Sigmoid colon (tissue), 4 donors: ENCODE data around the gene LIMK1.
"Not testable (repeated sequence)": the region's sequence is repeated elsewhere in the genome, so short reads cannot be mapped to it uniquely, and the experiment has no call there.

Source experiments
- POLR2AphosphoS5 ChIP-seq, 4 donors: sonication (generic); formaldehyde crosslinking; IDR thresholded peaks; one replicate each; pipeline ENCODE4 v1.6.1; 2017; ENCODE audit warnings: antibody characterized with exemption in 4 of 4
- TF ChIP-seq, protein P1 (sequence below), 4 experiments: fragments of 450-650 bp in 3 of 4; fragments of 200-600 bp in 1 of 4; IDR thresholded peaks; one replicate each; pipeline ENCODE4 v1.5.1; 2016 to 2019; ENCODE audit warnings: antibody characterized with exemption in 4 of 4, mild to moderate bottlenecking in 3 of 4, moderate library complexity in 2 of 4

GRCh38 chr7:74046581-74046980 is 37.0 kb upstream of the LIMK1 start:
- TF ChIP-seq, protein P1, sequence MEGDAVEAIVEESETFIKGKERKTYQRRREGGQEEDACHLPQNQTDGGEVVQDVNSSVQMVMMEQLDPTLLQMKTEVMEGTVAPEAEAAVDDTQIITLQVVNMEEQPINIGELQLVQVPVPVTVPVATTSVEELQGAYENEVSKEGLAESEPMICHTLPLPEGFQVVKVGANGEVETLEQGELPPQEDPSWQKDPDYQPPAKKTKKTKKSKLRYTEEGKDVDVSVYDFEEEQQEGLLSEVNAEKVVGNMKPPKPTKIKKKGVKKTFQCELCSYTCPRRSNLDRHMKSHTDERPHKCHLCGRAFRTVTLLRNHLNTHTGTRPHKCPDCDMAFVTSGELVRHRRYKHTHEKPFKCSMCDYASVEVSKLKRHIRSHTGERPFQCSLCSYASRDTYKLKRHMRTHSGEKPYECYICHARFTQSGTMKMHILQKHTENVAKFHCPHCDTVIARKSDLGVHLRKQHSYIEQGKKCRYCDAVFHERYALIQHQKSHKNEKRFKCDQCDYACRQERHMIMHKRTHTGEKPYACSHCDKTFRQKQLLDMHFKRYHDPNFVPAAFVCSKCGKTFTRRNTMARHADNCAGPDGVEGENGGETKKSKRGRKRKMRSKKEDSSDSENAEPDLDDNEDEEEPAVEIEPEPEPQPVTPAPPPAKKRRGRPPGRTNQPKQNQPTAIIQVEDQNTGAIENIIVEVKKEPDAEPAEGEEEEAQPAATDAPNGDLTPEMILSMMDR (IDR thresholded peaks at IDR 0.05) = not testable (repeated sequence)
- not testable (repeated sequence) for TF ChIP-seq POLR2AphosphoS5 (IDR thresholded peaks at IDR 0.05)
